Suprapubic skin (tissue), 4 donors: ENCODE results near the gene DUOX1.

ENCODE experiments used
- EP300 ChIP-seq: sonication (generic); formaldehyde crosslinking; IDR thresholded peaks from one replicate; pipeline ENCODE4 v1.6.1; 2017; ENCODE audit warnings: antibody characterized with exemption
- POLR2A ChIP-seq, 2 donors: fragments of 450-650 bp; IDR thresholded peaks; one replicate each; pipeline ENCODE4 v1.6.1; 2017; ENCODE audit warnings: antibody characterized with exemption in 2 of 2, mild to moderate bottlenecking in 2 of 2, moderate library complexity in 2 of 2
- POLR2AphosphoS5 ChIP-seq, 3 donors: sonication (generic); formaldehyde crosslinking; IDR thresholded peaks; one replicate each; pipeline ENCODE4 v1.6.1; 2017; ENCODE audit warnings: antibody characterized with exemption in 3 of 3
- TF ChIP-seq, protein P1 (sequence below), 2 donors: fragments of 200-600 bp in 1 of 2; fragments of 450-650 bp in 1 of 2; sonication (generic) in 1 of 2; IDR thresholded peaks; one replicate each; pipeline ENCODE4 v1.5.1; 2016 to 2019; ENCODE audit warnings: antibody characterized with exemption in 2 of 2, mild to moderate bottlenecking in 1 of 2, moderate library complexity in 1 of 2

DNA sequence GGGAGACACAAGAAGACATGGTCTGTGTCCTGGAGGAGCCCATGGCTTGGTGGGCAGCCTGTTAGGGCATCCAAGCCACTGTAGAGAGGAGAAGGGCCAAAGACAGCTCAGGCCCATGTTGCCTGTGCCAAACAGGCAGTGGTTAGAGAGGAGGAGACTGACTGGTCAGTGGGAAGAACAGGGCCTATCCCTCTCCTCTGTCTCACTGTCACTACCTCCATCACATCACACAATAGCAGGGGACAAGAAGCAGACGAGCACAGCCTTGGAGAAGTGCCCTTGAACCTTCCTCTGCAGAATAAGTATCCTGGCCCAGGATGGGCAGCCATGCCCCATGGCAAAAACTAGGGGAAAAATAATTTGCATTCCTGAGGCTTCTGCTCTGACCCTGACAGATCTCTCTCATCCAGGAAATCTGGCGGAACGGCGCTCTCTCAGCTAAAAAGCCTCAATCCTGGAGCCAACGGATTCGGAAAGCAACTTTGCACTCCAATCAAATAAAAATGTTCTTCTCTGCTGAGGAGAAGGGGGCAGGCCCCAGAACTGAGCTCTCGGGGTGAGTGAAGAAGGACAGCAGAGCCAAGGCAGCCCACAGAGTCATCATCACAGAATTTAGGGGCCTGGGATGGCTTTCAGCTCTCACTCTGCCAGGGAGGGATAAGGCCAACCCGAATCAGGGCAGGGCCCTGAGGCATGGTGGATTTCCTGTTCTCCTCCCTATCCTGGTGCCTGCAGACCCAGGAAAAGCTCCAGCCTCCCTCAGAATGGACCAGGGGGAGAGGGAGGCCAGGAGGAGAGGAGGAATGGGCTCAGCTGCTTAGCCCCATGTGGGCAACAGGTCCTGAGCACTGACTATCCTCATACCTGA is 56.3 kb downstream of the DUOX1 start:
- TF ChIP-seq POLR2A (IDR thresholded peaks at IDR 0.05), result no peak
- TF ChIP-seq, protein P1, sequence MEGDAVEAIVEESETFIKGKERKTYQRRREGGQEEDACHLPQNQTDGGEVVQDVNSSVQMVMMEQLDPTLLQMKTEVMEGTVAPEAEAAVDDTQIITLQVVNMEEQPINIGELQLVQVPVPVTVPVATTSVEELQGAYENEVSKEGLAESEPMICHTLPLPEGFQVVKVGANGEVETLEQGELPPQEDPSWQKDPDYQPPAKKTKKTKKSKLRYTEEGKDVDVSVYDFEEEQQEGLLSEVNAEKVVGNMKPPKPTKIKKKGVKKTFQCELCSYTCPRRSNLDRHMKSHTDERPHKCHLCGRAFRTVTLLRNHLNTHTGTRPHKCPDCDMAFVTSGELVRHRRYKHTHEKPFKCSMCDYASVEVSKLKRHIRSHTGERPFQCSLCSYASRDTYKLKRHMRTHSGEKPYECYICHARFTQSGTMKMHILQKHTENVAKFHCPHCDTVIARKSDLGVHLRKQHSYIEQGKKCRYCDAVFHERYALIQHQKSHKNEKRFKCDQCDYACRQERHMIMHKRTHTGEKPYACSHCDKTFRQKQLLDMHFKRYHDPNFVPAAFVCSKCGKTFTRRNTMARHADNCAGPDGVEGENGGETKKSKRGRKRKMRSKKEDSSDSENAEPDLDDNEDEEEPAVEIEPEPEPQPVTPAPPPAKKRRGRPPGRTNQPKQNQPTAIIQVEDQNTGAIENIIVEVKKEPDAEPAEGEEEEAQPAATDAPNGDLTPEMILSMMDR (IDR thresholded peaks at IDR 0.05), result no peak
- no peak for TF ChIP-seq POLR2AphosphoS5 (IDR thresholded peaks at IDR 0.05)
- no peak for TF ChIP-seq EP300
